WTC11 (cell line): ENCODE results near the gene IGLL5.

Source experiments
- JUN ChIP-seq: sonication (generic); formaldehyde crosslinking; IDR thresholded peaks from 2 replicates; pipeline ENCODE4 v1.8.0; 2023; ENCODE audit warnings: mild to moderate bottlenecking, missing genetic modification reagents
- TF ChIP-seq, protein P1 (sequence below): fragments of 200-600 bp; IDR thresholded peaks from 2 replicates; pipeline ENCODE4 v1.8.0; 2022; ENCODE audit warnings: antibody characterized with exemption
- TF ChIP-seq, protein P2 (sequence below): sonication (generic); formaldehyde crosslinking; IDR thresholded peaks from 2 replicates; pipeline ENCODE4 v1.8.0; 2023; ENCODE audit warnings: missing genetic modification reagents
- TF ChIP-seq, protein P3 (sequence below): sonication (generic); formaldehyde crosslinking; IDR thresholded peaks from 2 replicates; pipeline ENCODE4 v1.8.1; 2023; ENCODE audit warnings: mild to moderate bottlenecking, moderate library complexity, missing genetic modification reagents

DNA sequence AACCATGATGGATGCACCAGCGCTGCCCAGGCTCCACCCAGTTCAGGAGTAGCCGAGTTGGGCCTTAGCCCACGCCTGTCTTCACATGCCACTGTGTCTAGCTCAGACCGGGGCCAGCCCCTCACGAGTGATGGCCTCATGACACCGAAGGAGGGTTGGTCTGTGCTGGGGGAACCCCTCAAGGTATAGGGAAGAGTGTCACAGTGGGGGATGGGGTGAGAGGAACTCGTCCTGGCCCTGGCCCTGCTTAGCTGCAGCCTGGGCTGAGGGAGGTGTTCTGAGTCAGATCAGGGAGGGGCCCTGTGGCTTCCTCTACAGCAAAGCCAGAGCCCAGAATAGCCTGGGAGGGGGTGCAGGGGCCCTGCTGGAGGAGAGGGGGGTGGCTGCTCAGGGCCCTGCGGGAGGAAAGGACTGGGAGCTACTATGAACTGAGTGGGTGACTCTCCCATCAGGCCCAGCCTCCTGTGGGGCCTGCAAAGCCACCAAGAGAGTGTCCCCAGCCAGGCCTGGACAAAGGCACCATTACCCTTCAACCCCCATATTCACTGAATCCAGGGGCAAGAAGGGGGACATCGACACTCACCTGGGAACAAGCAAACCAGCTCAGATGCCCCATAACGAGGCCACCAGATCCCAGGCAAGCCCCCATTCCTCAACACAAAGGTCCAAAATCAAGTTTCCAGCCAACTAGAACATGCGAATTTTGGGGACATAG lies 41.2 kb downstream of the IGLL5 start:
- TF ChIP-seq, protein P1, sequence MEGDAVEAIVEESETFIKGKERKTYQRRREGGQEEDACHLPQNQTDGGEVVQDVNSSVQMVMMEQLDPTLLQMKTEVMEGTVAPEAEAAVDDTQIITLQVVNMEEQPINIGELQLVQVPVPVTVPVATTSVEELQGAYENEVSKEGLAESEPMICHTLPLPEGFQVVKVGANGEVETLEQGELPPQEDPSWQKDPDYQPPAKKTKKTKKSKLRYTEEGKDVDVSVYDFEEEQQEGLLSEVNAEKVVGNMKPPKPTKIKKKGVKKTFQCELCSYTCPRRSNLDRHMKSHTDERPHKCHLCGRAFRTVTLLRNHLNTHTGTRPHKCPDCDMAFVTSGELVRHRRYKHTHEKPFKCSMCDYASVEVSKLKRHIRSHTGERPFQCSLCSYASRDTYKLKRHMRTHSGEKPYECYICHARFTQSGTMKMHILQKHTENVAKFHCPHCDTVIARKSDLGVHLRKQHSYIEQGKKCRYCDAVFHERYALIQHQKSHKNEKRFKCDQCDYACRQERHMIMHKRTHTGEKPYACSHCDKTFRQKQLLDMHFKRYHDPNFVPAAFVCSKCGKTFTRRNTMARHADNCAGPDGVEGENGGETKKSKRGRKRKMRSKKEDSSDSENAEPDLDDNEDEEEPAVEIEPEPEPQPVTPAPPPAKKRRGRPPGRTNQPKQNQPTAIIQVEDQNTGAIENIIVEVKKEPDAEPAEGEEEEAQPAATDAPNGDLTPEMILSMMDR = no peak
- TF ChIP-seq, protein P2, sequence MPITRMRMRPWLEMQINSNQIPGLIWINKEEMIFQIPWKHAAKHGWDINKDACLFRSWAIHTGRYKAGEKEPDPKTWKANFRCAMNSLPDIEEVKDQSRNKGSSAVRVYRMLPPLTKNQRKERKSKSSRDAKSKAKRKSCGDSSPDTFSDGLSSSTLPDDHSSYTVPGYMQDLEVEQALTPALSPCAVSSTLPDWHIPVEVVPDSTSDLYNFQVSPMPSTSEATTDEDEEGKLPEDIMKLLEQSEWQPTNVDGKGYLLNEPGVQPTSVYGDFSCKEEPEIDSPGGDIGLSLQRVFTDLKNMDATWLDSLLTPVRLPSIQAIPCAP = no peak
- TF ChIP-seq, protein P3, sequence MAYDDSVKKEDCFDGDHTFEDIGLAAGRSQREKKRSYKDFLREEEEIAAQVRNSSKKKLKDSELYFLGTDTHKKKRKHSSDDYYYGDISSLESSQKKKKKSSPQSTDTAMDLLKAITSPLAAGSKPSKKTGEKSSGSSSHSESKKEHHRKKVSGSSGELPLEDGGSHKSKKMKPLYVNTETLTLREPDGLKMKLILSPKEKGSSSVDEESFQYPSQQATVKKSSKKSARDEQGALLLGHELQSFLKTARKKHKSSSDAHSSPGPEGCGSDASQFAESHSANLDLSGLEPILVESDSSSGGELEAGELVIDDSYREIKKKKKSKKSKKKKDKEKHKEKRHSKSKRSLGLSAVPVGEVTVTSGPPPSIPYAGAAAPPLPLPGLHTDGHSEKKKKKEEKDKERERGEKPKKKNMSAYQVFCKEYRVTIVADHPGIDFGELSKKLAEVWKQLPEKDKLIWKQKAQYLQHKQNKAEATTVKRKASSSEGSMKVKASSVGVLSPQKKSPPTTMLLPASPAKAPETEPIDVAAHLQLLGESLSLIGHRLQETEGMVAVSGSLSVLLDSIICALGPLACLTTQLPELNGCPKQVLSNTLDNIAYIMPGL = no peak
- TF ChIP-seq JUN (CRISPR knock-in tag) = no peak
